Skin of body (tissue), 2 donors: Measurements from ENCODE around the gene EDA. TPM values are rescaled to one million over a fixed set of nuclear protein-coding genes. Genes with fewer than 3 reads are reported as not detected.
A peak's percentile ranks its signal among the peaks of the same experiment; 100 is the strongest.
"Not testable (repeated sequence)": the region's sequence is repeated elsewhere in the genome, so short reads cannot be mapped to it uniquely, and the experiment has no call there.

Experiments
- DNase-seq: peaks from one replicate; lab custom pipeline; 2025; lab: John Stamatoyannopoulos, UW
- total RNA-seq: library from RNA; depleted of rRNA; stranded (reverse); fragments of >200 nt; gene quantifications from one replicate; pipeline ENCODE4 v1.2.3, GENCODE V29; 2014

The EDA gene
- total RNA-seq, 1 donor from 2014 or later = 7.6 TPM

GRCh38 chrX:69746051-69746450, 130.1 kb downstream of the EDA start:
- no peak for DNase-seq

GRCh38 chrX:69748055-69748454, 132.1 kb downstream of the EDA start:
- DNase-seq = no peak

GRCh38 chrX:69759921-69760625, 144.2 kb downstream of the EDA start:
- DNase-seq = no peak

GRCh38 chrX:69761633-69762032, 145.7 kb downstream of the EDA start:
- DNase-seq = no peak

- no peak for DNase-seq
Measured at GRCh38 chrX:69762340-69762739, 146.4 kb downstream of the EDA start.

GRCh38 chrX:69793260-69793935, 177.5 kb downstream of the EDA start:
- DNase-seq = no peak

GRCh38 chrX:69795702-69796101, 179.8 kb downstream of the EDA start:
- no peak for DNase-seq

- no peak for DNase-seq
Measured at GRCh38 chrX:69807400-69807799, 191.5 kb downstream of the EDA start.

GRCh38 chrX:69808375-69808774, 192.5 kb downstream of the EDA start:
- DNase-seq = no peak

GRCh38 chrX:69813677-69814076, 197.8 kb downstream of the EDA start:
- DNase-seq = peak; percentile 28

- DNase-seq = no peak
Measured at GRCh38 chrX:69815063-69815462, 199.2 kb downstream of the EDA start.

GRCh38 chrX:69815519-69815918, 199.6 kb downstream of the EDA start:
- no peak for DNase-seq

- DNase-seq = peak; percentile 70
Measured at GRCh38 chrX:69844636-69845035, 228.7 kb downstream of the EDA start.

- DNase-seq = not testable (repeated sequence)
Measured at GRCh38 chrX:69859999-69860398, 244.1 kb downstream of the EDA start.

GRCh38 chrX:69876221-69876620, 260.3 kb downstream of the EDA start:
- DNase-seq = no peak

- no peak for DNase-seq
Measured at GRCh38 chrX:69884210-69884609, 268.3 kb downstream of the EDA start.

GRCh38 chrX:69896046-69896445, 280.1 kb downstream of the EDA start:
- no peak for DNase-seq

GRCh38 chrX:69900491-69900890, 284.6 kb downstream of the EDA start:
- no peak for DNase-seq

GRCh38 chrX:69906447-69906846, 290.5 kb downstream of the EDA start:
- no peak for DNase-seq

- no peak for DNase-seq
Measured at GRCh38 chrX:69914781-69915180, 298.9 kb downstream of the EDA start.

- DNase-seq = no peak
Measured at GRCh38 chrX:69919749-69920148, 303.8 kb downstream of the EDA start.

GRCh38 chrX:69932323-69932722, 316.4 kb downstream of the EDA start:
- no peak for DNase-seq

GRCh38 chrX:69948276-69948797, 332.4 kb downstream of the EDA start:
- no peak for DNase-seq
